Large intestine (tissue), 12 donors: ENCODE results near the gene OR52E2. TPM values are rescaled to one million over a fixed set of nuclear protein-coding genes. Genes with fewer than 3 reads are reported as not detected.

Experiments used
- DNase-seq, 2 donors: peaks; one replicate each; pipeline versions ENCODE4 v3.0.0 to v3.0.0-alpha.2; 2013
- H3K27ac ChIP-seq: one replicate; pipeline ENCODE4 v1.5.1; 2013; ENCODE audit warnings: low read length
- H3K27me3 ChIP-seq: 2 replicates; pipeline ENCODE4 v1.6.1; 2013; ENCODE audit warnings: low read length; ENCODE audit not compliant: control insufficient read depth, insufficient read depth
- H3K36me3 ChIP-seq: 2 replicates; pipeline ENCODE4 v1.6.1; 2013; ENCODE audit warnings: low read length; ENCODE audit not compliant: control insufficient read depth, insufficient read depth
- H3K4me1 ChIP-seq: one replicate; pipeline ENCODE4 v1.6.1; 2013; ENCODE audit warnings: low read length; ENCODE audit not compliant: control insufficient read depth, insufficient read depth
- H3K4me3 ChIP-seq: one replicate; pipeline ENCODE4 v1.5.1; 2013; ENCODE audit warnings: low read length
- H3K9me3 ChIP-seq: one replicate; pipeline ENCODE4 v1.6.1; 2013; ENCODE audit warnings: mild to moderate bottlenecking, low read depth, low read length, moderate library complexity; ENCODE audit not compliant: control insufficient read depth
- WGBS: methylation state at CpG from one replicate; pipeline ENCODE4 v1.1.5; 2013; ENCODE audit warnings: low lambda C conversion rate; ENCODE audit not compliant: insufficient coverage; 5-methylcytosine and 5-hydroxymethylcytosine counted together
- long read RNA-seq, 11 donors: transcript quantifications; one replicate each; lab custom pipeline, GENCODE V29; 2026
- polyA plus RNA-seq: library from polyadenylated mRNA; unstranded; fragments of 120-200 nt; gene quantifications from one replicate; pipeline ENCODE4 v1.2.1, GENCODE V29; 2013

The OR52E2 gene
- not detected for polyA plus RNA-seq
- long read RNA-seq, donor 1: 0 reads
- long read RNA-seq, donor 2: 0 reads
- long read RNA-seq, donor 3: 0 reads
- long read RNA-seq, donor 4: 0 reads
- long read RNA-seq, donor 5: 0 reads
- long read RNA-seq, donor 6: 0 reads
- long read RNA-seq, donor 7: 0 reads
- long read RNA-seq, donor 8: 0 reads
- long read RNA-seq, donor 9: 0 reads
- long read RNA-seq, donor 10: 0 reads
- long read RNA-seq, donor 11: 0 reads

DNA sequence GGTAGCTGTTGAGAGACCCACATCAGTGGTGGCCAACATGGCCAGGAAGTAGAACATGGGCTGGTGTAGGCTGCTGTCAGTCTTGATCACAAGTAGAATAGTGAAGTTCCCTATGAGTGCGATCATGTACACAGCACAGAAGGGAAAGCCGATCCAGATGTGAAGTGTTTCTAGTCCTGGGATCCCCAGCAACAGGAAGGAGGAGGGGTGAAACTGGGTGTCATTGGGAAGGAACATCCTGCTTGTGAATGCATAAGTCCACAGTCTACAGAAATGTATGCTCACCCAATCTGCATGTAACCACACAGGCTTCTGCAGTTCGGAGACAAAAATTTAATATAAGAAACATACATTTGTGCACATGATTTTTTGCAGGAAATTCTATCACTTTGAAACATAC is at the start of gene OR52E2:
Gene OR52E2, minus strand, starts transcription at position 237 of the 400 bp plus-strand sequence. Its CDS starts 0 bp downstream, at position 237.
- Histone ChIP-seq H3K9me3 (no peaks in the 10 kb centered on the region), H3K27me3 (no peaks in the 10 kb centered on the region), H3K27ac (no peak within 1 kb of the TSS), H3K36me3 (no peaks in the 10 kb centered on the region), H3K4me1 (no peaks in the 10 kb centered on the region), H3K4me3 (no peak within 1 kb of the TSS)
- no peak for DNase-seq
- 83% methylated on average over 1 of the region's 3 CpGs for WGBS

DNA sequence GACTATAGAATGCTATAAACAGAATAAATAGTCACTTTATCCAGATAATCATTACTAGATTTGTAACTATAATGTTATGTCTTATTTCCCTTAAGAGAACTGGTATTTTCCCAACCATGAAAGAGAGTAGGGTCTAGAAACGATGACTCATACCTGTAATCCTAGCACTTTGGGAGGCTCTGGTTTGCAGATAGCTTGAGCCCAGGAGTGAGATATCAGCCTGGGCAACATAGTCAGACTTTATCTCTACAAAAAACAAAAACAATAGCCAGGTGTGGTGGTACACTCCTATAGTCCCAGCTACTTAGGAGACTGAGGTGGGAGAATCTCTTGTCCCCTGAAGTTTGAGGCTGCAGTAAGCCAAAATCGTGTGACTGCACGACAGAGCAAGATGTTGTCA is 47.9 kb upstream of the OR52E2 start:
- no peaks in the 10 kb centered on the region for H3K36me3 ChIP-seq
- H3K27me3 ChIP-seq: no peaks in the 10 kb centered on the region
- no peak overlapping the region for H3K4me3 ChIP-seq
- 71% methylated on average over 3 of the region's 3 CpGs for WGBS
- H3K4me1 ChIP-seq: no peaks in the 10 kb centered on the region
- peak in 1 of 2 donors; percentile 2 for DNase-seq
- no peaks in the 10 kb centered on the region for H3K9me3 ChIP-seq
- H3K27ac ChIP-seq: no peak overlapping the region

DNA sequence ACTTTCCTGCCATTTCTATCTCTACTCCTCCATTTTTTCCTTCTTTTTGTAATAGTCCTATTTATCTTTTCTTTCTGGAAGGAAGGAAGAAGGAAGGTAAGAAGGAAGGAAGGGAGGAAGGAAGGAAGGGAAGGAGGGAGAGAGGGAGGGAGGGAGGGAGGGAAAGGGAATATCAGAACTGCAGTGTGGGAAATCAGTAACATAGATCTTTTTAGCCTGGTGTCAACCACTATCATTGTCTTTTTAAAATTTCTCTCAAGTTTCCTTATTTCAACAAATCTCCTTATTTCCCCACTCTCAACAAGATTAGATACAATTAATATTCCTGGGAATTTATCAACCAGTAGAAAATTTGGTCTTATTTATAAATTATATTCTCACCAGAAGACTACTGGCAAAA is 43.6 kb upstream of the OR52E2 start:
- Histone ChIP-seq H3K4me1 (no peaks in the 10 kb centered on the region), H3K36me3 (no peaks in the 10 kb centered on the region), H3K9me3 (no peaks in the 10 kb centered on the region), H3K27me3 (no peaks in the 10 kb centered on the region), H3K27ac (no peak overlapping the region), H3K4me3 (no peak overlapping the region)
- no peak for DNase-seq

DNA sequence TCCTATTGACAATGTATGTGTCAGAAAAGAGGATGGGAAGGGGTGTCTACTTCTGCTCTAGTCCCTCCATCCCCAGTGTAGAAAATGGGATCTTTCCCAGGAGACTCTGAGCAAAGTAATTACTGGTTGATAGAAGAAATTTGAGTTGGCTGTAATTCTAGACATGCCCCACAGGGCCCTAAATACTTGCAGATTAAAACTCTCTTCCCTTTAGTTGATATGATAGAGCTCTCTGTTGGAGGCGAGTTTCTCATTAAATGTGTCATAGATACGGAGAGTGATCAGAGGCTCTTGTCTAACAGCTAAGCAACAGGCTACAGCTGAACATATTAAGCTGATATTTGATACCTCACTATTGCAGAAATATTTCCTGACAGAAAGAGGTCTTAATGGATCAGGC is 42.8 kb upstream of the OR52E2 start:
- no peaks in the 10 kb centered on the region for H3K9me3 ChIP-seq
- no peak overlapping the region for H3K27ac ChIP-seq
- no peak for DNase-seq
- no peaks in the 10 kb centered on the region for H3K36me3 ChIP-seq
- no peak overlapping the region for H3K4me3 ChIP-seq
- H3K27me3 ChIP-seq: no peaks in the 10 kb centered on the region
- no CpG with 5 or more reads among the region's 2 CpGs for WGBS
- no peaks in the 10 kb centered on the region for H3K4me1 ChIP-seq

DNA sequence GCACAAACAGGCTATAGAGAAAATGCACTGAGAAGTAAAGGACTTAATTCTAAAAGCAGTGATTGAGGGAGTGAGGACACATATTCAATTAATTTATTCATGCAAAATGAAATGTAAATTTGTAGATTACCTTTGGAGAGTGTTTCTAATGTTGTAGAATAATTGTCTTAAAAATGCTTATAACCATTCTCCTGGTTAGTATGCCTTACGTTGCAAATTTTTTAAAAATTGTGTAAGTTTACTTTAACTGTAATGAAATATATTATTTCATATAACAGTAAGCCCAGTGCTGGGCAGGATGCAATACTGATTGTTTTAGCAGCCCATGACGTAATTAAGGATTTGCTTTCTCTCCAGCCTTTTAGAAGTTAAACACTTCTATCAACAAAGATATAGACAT is 36.6 kb upstream of the OR52E2 start:
- Histone ChIP-seq H3K9me3 (no peaks in the 10 kb centered on the region), H3K27me3 (no peaks in the 10 kb centered on the region), H3K27ac (no peak overlapping the region), H3K4me1 (no peaks in the 10 kb centered on the region), H3K36me3 (no peaks in the 10 kb centered on the region), H3K4me3 (no peak overlapping the region)
- WGBS: 100% methylated on average over 1 of the region's 2 CpGs
- no peak for DNase-seq

DNA sequence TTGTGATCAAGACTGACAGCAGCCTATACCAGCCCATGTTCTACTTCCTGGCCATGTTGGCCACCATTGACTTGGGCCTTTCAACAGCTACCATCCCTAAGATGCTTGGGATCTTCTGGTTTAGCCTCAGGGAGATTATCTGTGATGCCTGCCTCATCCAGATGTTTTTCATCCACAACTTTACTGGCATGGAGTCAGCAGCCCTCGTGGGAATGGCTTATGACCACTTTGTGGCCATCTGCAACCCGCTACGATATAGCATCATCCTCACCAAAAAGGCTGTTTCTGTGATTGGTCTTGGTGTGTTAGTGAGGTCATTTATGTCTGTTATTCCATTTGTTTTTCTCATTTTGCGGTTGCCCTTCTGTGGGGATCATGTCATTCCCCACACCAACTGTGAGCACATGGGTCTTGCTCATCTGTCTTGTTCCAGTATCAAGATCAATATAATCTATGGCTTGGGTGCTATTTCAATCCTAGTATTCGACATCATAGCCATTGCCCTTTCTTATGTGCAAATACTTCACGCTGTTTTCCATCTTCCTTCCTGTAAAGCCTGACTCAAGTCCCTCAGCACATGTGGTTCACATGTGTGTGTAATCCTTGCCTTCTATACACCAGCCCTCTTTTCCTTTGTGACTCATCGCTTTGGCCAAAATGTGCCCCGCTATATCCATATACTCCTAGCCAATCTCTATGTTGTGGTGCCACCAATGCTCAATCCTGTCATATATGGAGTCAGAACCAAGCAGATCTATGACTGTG is 33.6 kb upstream of the OR52E2 start:
- Histone ChIP-seq H3K36me3 (no peaks in the 10 kb centered on the region), H3K4me1 (no peaks in the 10 kb centered on the region), H3K4me3 (no peak overlapping the region), H3K27me3 (no peaks in the 10 kb centered on the region), H3K27ac (no peak overlapping the region), H3K9me3 (no peaks in the 10 kb centered on the region)
- no peak for DNase-seq
- 88% methylated on average over 6 of the region's 8 CpGs for WGBS

DNA sequence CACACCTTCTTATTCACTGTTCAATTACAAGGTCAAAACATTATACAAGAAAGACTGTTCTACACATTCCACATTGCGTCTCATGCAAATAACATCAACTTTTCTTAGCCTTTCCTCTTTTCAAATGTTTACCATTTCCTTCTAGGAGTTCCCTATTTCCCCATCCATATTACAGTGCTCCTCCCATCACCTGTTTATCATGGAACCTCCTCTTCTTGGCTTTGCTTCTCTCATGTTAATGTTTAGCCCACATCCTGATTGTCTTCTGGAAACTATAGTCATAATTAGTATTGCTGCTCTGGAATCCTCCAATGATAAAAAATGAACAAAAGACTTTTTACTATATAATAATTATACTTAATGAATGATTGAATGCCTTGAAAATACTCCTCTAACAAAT is 31.2 kb upstream of the OR52E2 start:
- Histone ChIP-seq H3K4me1 (no peaks in the 10 kb centered on the region), H3K9me3 (no peaks in the 10 kb centered on the region), H3K4me3 (no peak overlapping the region), H3K27ac (no peak overlapping the region), H3K27me3 (no peaks in the 10 kb centered on the region), H3K36me3 (no peaks in the 10 kb centered on the region)
- WGBS: 100% methylated on average over 1 of the region's 1 CpG
- DNase-seq: no peak

DNA sequence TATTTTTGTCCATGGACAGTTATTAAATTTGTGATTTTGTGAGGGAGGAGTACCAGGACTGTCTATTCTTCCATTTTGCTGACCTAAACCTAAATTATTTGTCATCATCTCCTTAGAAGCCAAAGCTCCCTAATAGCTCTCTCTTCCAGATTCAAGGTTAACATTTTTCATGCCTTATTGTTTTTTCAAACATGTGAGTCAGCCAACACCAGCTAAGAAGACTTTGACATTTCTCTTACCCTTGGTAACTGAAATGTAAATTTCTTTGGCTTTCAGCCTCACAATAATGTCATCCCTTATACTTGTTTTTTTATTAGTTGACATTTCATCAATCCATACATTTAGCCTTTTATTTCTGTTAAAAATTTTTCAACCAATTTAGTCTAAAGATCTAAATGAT is 29.1 kb upstream of the OR52E2 start:
- H3K27me3 ChIP-seq: no peaks in the 10 kb centered on the region
- H3K36me3 ChIP-seq: no peaks in the 10 kb centered on the region
- H3K4me3 ChIP-seq: no peak overlapping the region
- H3K27ac ChIP-seq: no peak overlapping the region
- H3K9me3 ChIP-seq: no peaks in the 10 kb centered on the region
- no peaks in the 10 kb centered on the region for H3K4me1 ChIP-seq
- no peak for DNase-seq

DNA sequence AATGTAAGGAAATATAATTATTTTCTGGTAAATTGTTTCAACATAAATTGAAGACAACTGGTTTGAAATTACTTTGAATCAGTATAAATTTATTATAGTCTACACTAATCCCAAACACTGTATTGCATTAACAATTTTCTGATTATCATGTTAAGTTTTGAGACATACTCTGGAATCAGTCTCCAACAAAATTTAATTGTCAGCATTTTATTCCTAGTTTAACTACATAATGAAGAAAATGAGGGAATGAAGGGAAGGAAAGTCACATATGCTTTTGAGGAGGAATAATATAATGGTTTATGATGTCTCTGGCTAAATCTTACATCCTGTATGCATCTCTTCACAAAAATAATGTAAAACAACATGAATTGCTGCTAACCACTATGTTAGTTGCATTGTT is 24.2 kb upstream of the OR52E2 start:
- Histone ChIP-seq H3K4me3 (no peak overlapping the region), H3K4me1 (no peaks in the 10 kb centered on the region), H3K27ac (no peak overlapping the region), H3K9me3 (no peaks in the 10 kb centered on the region), H3K36me3 (no peaks in the 10 kb centered on the region), H3K27me3 (no peaks in the 10 kb centered on the region)
- DNase-seq: no peak

DNA sequence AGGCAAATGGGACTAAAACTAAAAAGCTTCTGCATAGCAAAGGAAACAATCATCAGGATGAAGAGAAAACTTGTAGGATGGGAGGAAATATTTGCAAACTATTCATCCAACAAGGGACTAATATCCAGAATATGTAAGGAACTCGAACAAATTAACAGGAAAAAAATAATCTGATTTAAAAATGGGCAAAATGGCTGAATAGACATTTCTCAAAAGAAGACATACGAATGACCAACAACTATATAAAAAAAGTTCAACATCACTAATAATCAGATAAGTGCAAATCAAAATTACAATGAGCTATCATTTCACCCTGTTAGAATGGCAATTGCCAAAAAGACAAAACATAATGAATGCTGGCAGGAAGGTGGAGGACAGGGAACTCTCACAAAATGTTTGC is 22.0 kb upstream of the OR52E2 start:
- Histone ChIP-seq H3K27me3 (no peaks in the 10 kb centered on the region), H3K9me3 (no peaks in the 10 kb centered on the region), H3K27ac (no peak overlapping the region), H3K4me3 (no peak overlapping the region), H3K4me1 (no peaks in the 10 kb centered on the region), H3K36me3 (no peaks in the 10 kb centered on the region)
- WGBS: 67% methylated on average over 2 of the region's 2 CpGs
- DNase-seq: no peak

DNA sequence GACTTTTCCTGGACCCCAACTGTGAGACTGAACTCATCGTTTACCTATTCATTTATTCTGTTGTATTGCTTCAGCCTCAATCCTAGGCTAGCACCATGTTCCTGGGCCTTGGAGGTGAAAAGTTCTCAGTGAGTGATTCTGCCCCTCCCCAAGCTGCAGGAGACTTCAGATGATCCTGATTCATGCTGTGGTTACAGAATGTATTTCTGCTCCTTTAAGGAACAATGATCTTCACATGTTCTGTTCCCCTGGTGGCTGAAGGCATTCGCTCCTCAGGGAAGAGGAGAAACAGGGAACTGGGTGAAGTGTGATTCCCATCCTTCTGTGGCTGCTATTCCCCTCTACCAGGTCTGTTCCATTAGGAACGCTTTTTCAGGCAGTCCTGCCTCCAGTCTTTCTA is 12.4 kb upstream of the OR52E2 start:
- Histone ChIP-seq H3K4me3 (no peak overlapping the region), H3K27me3 (no peaks in the 10 kb centered on the region), H3K27ac (no peak overlapping the region), H3K36me3 (no peaks in the 10 kb centered on the region), H3K4me1 (no peaks in the 10 kb centered on the region), H3K9me3 (no peaks in the 10 kb centered on the region)
- DNase-seq: no peak
- WGBS: no CpG with 5 or more reads among the region's 3 CpGs
